ENCODE measurements around the gene MLLT3.

GRCh38 chr9:20559231-20559890 lies 62.9 kb downstream of the MLLT3 start:
- TF ChIP-seq ZNF24 (IDR thresholded peaks at IDR 0.05): no peak
- no peak for TF ChIP-seq ZFX (CRISPR knock-in tag; IDR thresholded peaks at IDR 0.05; ENCODE audit: low read depth)
- no peak for TF ChIP-seq ETV6 (CRISPR knock-in tag; conservative IDR thresholded peaks at IDR 0.05)
- TF ChIP-seq PHB2 (IDR thresholded peaks at IDR 0.05; ENCODE audit: partially characterized antibody): no peak
- no peak for TF ChIP-seq YY1 (IDR thresholded peaks at IDR 0.05; ENCODE audit: insufficient read depth, insufficient replicate concordance, low read depth, low read length)
- no peak for TF ChIP-seq CTCF (CRISPR knock-in tag; IDR thresholded peaks at IDR 0.05)
- no peak for TF ChIP-seq PATZ1 (CRISPR knock-in tag; IDR thresholded peaks at IDR 0.05)
- no peak for TF ChIP-seq SRSF9 (IDR thresholded peaks at IDR 0.05; ENCODE audit: borderline replicate concordance, insufficient read depth, low read depth, low read length, poor library complexity, severe bottlenecking)

All from HepG2 (cell line).